NCI-H2081 (cell line): ENCODE measurements around the gene OTOF.
A peak's percentile ranks its signal among the peaks of the same experiment; 100 is the strongest.

Experiments
- DNase-seq, 2 experiments: peaks; one replicate each; lab custom pipeline; 2025; lab: John Stamatoyannopoulos, UW

Gene OTOF

DNA sequence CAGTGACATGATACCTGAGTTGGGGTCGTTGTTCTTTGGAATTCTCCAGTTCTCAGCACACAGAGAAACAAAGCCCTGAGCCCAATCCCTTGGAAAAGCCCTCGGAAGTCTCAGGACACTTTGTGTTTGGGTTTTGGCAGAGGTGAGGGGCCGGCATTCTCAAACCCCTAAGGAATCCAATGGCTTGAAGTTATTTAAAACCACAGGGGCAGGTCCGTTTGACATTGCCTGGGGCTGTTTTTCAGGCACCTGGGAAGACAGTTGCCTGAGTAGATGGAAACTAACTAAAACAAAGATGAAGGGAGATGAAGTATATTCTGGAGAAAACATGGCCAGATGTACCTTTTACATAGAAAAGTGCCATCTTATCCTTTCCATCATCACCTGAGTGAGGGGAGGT is 22.5 kb upstream of the OTOF start:
- DNase-seq = no peak

DNA sequence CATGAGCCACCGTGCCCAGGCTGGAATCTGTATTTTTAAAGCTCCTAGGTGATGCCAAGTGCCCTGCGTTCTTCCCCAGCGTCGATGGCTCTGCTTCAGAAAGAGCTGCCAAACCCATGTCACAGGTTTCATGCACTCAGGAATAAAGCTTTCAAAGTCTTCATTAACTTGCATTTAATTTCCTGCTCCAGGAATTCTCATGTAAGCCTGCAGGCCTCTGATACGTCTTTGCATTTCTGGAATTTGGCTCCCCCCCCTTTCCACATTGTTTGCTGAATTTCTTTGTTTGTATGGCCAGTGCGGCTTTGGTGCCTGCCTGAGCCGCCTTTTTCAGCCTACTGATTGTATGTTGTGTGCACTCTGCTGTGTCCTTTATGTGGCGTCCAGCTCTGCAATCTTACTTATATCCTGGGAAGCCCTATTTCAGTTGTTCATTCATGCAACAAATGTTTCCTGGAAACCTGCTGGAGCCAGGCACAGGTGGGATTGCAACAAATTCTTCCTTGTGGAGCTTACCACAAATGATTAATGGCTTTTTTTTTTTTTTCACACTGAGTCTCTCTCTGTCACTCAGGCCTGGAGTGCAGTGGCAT is 17.9 kb upstream of the OTOF start:
- DNase-seq = peak in 1 of 2 experiments; percentile 60

DNA sequence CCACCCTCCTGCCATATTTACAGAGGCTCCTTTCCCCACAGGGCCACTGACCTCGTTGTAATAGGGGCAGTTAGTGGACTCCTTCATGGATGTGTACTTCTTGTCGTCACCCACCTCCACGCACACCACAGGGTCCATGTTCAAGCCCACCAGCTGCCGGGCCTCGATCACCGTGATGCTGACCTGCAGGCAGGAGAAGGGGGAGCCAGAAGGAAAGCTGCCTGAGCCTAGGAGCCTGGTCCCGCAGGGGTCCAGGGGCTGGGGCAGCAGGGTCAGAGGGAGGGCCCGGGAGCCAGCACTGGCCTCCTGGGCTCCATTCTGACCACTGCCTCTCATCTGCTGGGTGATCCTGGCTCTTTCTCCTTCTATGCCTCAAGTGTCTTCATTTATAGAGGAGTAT is 17.0 kb upstream of the OTOF start:
- no peak for DNase-seq

GRCh38 chr2:26494199-26494598 is 16.3 kb upstream of the OTOF start:
- no peak for DNase-seq

- DNase-seq = no peak
Measured at GRCh38 chr2:26493566-26493965, 15.6 kb upstream of the OTOF start.

DNA sequence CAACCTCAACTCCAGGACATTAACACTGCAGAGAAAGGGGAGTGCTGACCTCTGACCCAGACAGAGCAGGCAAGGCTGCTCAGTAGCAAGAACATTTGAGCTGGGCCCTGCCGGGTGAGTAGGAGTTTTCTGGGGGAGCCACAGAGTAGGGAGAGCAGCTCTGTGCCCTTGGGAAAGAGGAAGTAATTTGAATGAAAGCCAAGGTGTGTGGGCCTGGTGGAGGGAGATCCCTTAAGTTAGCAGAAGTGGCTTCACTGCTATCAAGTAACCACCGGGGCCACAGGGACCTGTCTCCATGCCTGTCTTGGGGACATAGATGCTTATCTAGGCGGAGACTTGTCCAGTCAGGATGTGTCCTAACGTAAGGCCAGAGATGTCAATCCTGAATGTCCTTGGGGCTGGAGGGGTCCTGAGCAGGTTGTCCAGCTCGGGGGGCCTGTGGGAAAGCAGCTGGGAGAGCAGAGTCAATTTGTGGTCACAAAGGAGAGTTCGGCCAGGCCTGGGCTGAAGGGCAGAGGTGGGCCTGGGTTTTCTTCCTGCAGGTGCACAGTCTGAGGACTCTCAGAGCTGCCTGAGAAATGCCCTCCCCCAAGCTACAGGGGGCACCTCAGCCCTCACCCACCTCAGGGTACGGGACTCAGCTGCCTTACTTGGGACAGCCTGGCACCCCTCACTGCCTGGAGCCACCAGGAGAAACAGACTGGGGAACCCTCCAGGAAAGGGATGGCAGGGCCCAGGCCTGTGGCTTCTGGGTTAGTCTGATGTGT is 15.0 kb upstream of the OTOF start:
- no peak for DNase-seq

- DNase-seq = no peak
Measured at GRCh38 chr2:26491563-26492167, 13.7 kb upstream of the OTOF start.

- DNase-seq = no peak
Measured at GRCh38 chr2:26489213-26489850, 11.4 kb upstream of the OTOF start.

- DNase-seq = no peak
Measured at GRCh38 chr2:26488463-26489212, 10.7 kb upstream of the OTOF start.

- DNase-seq = no peak
Measured at GRCh38 chr2:26487192-26487591, 9.3 kb upstream of the OTOF start.

DNA sequence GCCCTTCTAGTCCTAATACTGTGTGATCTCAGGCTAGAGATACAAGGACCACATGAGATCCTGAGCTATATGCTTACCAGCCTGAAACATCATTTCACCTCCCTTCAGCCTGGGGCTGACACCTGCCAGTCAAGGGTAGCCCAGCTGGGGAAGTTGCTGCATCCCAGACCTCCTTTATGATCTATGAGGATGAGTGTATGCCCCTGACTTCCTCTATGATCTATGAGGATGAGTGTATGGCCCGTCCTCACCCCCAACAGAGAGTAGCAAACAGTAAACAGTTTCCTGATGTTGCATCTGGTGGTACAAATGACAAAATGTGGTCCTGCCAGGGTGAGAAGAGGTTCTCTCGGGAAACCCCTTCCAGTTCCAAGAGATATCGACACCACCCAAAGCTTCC is 8.9 kb upstream of the OTOF start:
- DNase-seq = no peak

DNA sequence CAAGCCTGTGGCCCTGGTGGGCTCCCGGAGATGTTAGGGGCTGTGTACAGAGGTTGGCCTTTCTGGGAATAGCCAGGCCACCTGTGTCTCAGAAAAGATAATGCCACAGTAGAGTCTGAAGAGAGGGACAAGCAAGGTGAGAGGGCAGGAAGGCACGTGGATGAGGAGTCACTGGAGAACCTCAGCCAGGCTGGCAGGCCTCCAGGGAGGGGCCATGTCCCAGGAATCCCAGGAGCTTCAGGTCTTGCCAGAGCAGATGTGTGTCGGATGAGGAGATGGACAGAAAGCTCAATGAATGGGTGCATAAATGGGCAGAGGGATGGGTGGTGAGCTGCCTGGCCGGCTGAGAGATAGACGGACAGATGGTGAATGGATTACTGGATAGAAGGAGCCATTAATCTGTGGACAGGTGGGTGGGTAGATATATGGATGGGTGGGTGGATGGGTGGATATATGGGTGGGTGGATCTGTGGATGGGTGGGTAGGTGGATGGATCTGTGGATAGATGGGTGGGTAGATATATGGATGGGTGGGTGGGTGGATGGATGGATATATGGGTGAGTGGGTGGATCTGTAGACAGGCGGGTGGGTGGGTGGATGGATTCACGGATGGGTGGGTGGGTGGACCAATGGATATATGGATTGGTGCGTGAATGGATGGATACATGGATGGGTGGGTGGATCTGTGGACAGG is 7.9 kb upstream of the OTOF start:
- DNase-seq = no peak

- no peak for DNase-seq
Measured at GRCh38 chr2:26485099-26485498, 7.2 kb upstream of the OTOF start.

DNA sequence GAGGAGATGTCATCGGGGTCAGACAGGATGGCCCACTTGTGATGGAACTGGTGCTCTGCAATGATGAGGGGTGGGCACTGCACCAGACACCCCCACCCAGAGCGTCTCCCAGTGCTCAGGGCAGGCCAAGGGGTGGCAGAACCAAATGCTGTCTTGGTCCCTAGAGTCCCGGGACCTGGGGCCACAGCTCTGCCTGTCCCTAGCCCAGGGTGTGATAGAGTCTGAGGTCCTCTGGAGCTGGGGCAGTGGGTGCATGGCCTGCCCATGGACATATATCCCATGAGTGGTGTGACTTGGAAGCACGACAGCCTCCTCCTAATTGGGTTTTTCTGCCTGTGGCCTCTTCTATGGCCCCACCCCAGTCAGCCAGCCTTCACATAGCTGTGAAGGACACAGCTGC is 6.7 kb upstream of the OTOF start:
- DNase-seq = no peak

DNA sequence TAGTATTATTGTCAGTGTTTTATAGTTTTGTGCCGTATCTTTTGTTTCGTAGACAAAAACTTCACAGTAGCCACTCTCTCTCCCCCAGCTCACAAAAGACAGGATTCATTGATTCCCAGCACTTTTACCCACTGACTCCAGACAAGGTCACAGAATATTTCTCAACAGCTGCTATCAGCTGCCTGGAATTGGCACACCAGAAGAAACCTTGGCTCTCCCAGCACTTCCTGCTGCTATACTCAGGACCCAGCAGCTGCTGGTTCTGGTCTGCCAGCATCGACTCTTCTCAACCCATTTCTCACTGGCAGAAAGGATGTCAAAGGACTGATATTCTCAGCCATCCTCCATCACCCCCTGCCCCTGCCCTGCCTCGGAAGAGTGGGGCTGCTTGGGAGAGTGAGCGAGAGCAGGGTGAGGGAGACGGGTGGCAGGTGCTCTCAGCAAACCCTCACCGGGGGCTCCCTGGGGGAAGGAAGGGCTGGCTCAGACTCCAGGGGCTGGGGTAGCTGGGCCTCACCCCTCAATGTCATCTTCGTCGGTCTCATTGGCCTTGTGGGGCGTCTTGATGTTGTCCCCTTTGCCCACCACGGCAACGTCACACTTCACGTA is 6.1 kb upstream of the OTOF start:
- peak in 1 of 2 experiments; percentile 9 for DNase-seq

- no peak for DNase-seq
Measured at GRCh38 chr2:26483516-26483915, 5.6 kb upstream of the OTOF start.

GRCh38 chr2:26483027-26483326 is 5.1 kb upstream of the OTOF start:
- no peak for DNase-seq

GRCh38 chr2:26482211-26483026 is 4.5 kb upstream of the OTOF start:
- peak in 1 of 2 experiments; percentile 15 for DNase-seq

- DNase-seq = no peak
Measured at GRCh38 chr2:26481706-26482105, 3.8 kb upstream of the OTOF start.
